Activated CD4-positive, alpha-beta T cell treated with anti-CD3 and anti-CD28 coated beads, Interleukin-2, amount 50 U/mL, for 4 hours (primary cell): ENCODE measurements around the gene TIMP2.

Experiments used
- DNase-seq, 2 experiments: peaks; one replicate each; pipeline ENCODE4 v3.0.0-alpha.2; 2020

Gene TIMP2

GRCh38 chr17:78861229-78861628 is 64.0 kb downstream of the TIMP2 start:
- no peak for DNase-seq

GRCh38 chr17:78859051-78859450 is 66.1 kb downstream of the TIMP2 start:
- no peak for DNase-seq

GRCh38 chr17:78857266-78857665 is 67.9 kb downstream of the TIMP2 start:
- no peak for DNase-seq

- DNase-seq: no peak
These were observed 69.5 kb downstream of the TIMP2 start for GRCh38 chr17:78855561-78856165.

- no peak for DNase-seq
These were observed 70.7 kb downstream of the TIMP2 start for GRCh38 chr17:78854508-78854907.

- no peak for DNase-seq
These were observed 71.2 kb downstream of the TIMP2 start for GRCh38 chr17:78853926-78854394.

- no peak for DNase-seq
These were observed 72.5 kb downstream of the TIMP2 start for GRCh38 chr17:78852709-78853121.

GRCh38 chr17:78849026-78849425 is 76.2 kb downstream of the TIMP2 start:
- DNase-seq: no peak

- DNase-seq: no peak
These were observed 78.1 kb downstream of the TIMP2 start for GRCh38 chr17:78847052-78847451.

- DNase-seq: no peak
These were observed 80.7 kb downstream of the TIMP2 start for GRCh38 chr17:78844301-78845005.

- DNase-seq: peak; percentile 49 to 53
These were observed 82.2 kb downstream of the TIMP2 start for GRCh38 chr17:78842881-78843565.

- peak; percentile 100 for DNase-seq
These were observed 84.2 kb downstream of the TIMP2 start, which contains the start of gene USP36 for GRCh38 chr17:78840780-78841611. TSS of gene USP36 (minus strand) at chr17:78840814. CDS start at chr17:78836363, 4,451 bp downstream.

- DNase-seq: no peak
These were observed 84.7 kb downstream of the TIMP2 start for GRCh38 chr17:78840530-78840779.

- DNase-seq: peak; percentile 38 to 52
These were observed 85.2 kb downstream of the TIMP2 start for GRCh38 chr17:78839762-78840529.

GRCh38 chr17:78839235-78839761 is 85.9 kb downstream of the TIMP2 start:
- no peak for DNase-seq

- DNase-seq: no peak
These were observed 86.6 kb downstream of the TIMP2 start for GRCh38 chr17:78838574-78839005.

- DNase-seq: no peak
These were observed 88.7 kb downstream of the TIMP2 start for GRCh38 chr17:78836420-78837021.

GRCh38 chr17:78834571-78834970 is 90.6 kb downstream of the TIMP2 start:
- no peak for DNase-seq

GRCh38 chr17:78832541-78832810 is 92.7 kb downstream of the TIMP2 start:
- DNase-seq: no peak

- DNase-seq: no peak
These were observed 93.3 kb downstream of the TIMP2 start for GRCh38 chr17:78831688-78832540.

GRCh38 chr17:78829477-78829876 is 95.7 kb downstream of the TIMP2 start:
- DNase-seq: no peak
